ENCODE measurements around the gene GPRIN3.

DNA sequence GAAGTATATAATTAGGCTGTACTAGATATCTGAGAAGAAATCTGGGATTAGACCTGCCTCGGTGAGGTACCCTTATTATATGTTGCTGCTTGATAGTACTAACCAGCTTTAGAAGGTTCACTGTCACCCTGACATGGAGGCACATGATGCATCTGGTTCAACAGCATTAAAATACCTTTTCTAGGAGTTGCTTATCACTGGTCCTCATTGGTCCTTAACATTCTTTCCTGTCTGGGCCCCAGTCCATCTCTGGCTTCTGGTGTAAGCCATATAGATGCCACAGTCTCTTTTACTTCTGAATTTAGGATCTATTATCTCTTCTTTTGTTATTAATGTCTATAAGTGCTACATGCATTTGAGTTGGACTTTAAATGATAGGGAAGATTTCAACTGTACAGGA, 40.2 kb downstream of the GPRIN3 start:
- TF ChIP-seq EZH2phosphoT487 (IDR thresholded peaks at IDR 0.05; ENCODE audit: insufficient read depth, low read depth) (no peak), EZH2 (IDR thresholded peaks at IDR 0.05; ENCODE audit: insufficient read depth, poor library complexity, severe bottlenecking) (no peak)

Data from GM23248 (cell line).